22Rv1 (cell line): ENCODE results near the gene GPC1.

Experiments
- H3K27ac ChIP-seq: fragments of 450-650 bp; 2 replicates; pipeline ENCODE4 v1.5.1; 2017
- CTCF ChIP-seq: fragments of 450-650 bp; IDR thresholded peaks from 2 replicates; pipeline ENCODE4 v1.5.1; 2017; ENCODE audit warnings: mild to moderate bottlenecking
- ZFX ChIP-seq: fragments of 450-650 bp; IDR thresholded peaks from 2 replicates; pipeline ENCODE4 v1.6.1; 2017; ENCODE audit warnings: antibody characterized with exemption, borderline replicate concordance

GPC1 gene

GRCh38 chr2:240412211-240412861 lies 23.1 kb upstream of the GPC1 start:
- no peak for TF ChIP-seq ZFX
- TF ChIP-seq CTCF = no peak
- no peak overlapping the region for H3K27ac ChIP-seq

- no peak overlapping the region for H3K27ac ChIP-seq
- TF ChIP-seq ZFX (no peak), CTCF (no peak)
Measured at GRCh38 chr2:240412975-240413812, 22.3 kb upstream of the GPC1 start.

- TF ChIP-seq CTCF (no peak), ZFX (no peak)
- no peak overlapping the region for H3K27ac ChIP-seq
Measured at GRCh38 chr2:240413813-240414429, 21.5 kb upstream of the GPC1 start.

- TF ChIP-seq ZFX (no peak), CTCF (no peak)
- no peak overlapping the region for H3K27ac ChIP-seq
Measured at GRCh38 chr2:240416821-240417220, 18.6 kb upstream of the GPC1 start.

- TF ChIP-seq CTCF (no peak), ZFX (no peak)
Measured at GRCh38 chr2:240418311-240418710, 17.2 kb upstream of the GPC1 start.

GRCh38 chr2:240419271-240419670 lies 16.2 kb upstream of the GPC1 start:
- TF ChIP-seq ZFX = no peak
- TF ChIP-seq CTCF = no peak
- H3K27ac ChIP-seq = no peak overlapping the region

More at GRCh38 chr2:240418311-240418710, 17.2 kb upstream of the GPC1 start:
- H3K27ac ChIP-seq = no peak overlapping the region
